Activated CD8-positive, alpha-beta memory T cell treated with anti-CD3 and anti-CD28 coated beads, Interleukin-2, amount 50 U/mL, for 24 hours (primary cell): ENCODE results near the gene ANAPC4.

Experiments used
- DNase-seq: peaks from one replicate; pipeline ENCODE4 v3.0.0-alpha.2; 2020; ENCODE audit errors: extremely low read depth

Gene ANAPC4

GRCh38 chr4:25437926-25438325, 60.9 kb downstream of the ANAPC4 start:
- DNase-seq: no peak

GRCh38 chr4:25439918-25440477, 62.9 kb downstream of the ANAPC4 start:
- DNase-seq: peak; percentile 4

- DNase-seq: no peak
These were observed 63.5 kb downstream of the ANAPC4 start for GRCh38 chr4:25440478-25441030.

GRCh38 chr4:25441519-25442117, 64.6 kb downstream of the ANAPC4 start:
- no peak for DNase-seq

- DNase-seq: no peak
These were observed 65.8 kb downstream of the ANAPC4 start for GRCh38 chr4:25442863-25443307.

GRCh38 chr4:25443851-25444250, 66.8 kb downstream of the ANAPC4 start:
- DNase-seq: no peak

- DNase-seq: no peak
These were observed 69.5 kb downstream of the ANAPC4 start for GRCh38 chr4:25446611-25447010.

- no peak for DNase-seq
These were observed 71.5 kb downstream of the ANAPC4 start for GRCh38 chr4:25448379-25449109.

- no peak for DNase-seq
These were observed 72.2 kb downstream of the ANAPC4 start for GRCh38 chr4:25449270-25449669.

- DNase-seq: no peak
These were observed 72.6 kb downstream of the ANAPC4 start for GRCh38 chr4:25449688-25450087.

- DNase-seq: no peak
These were observed 73.4 kb downstream of the ANAPC4 start for GRCh38 chr4:25450491-25450901.

- DNase-seq: no peak
These were observed 74.6 kb downstream of the ANAPC4 start for GRCh38 chr4:25451676-25452075.

- DNase-seq: no peak
These were observed 75.0 kb downstream of the ANAPC4 start for GRCh38 chr4:25452081-25452480.

- no peak for DNase-seq
These were observed 77.4 kb downstream of the ANAPC4 start for GRCh38 chr4:25454476-25454875.

GRCh38 chr4:25457053-25457715, 80.1 kb downstream of the ANAPC4 start:
- no peak for DNase-seq

GRCh38 chr4:25466966-25467697, 90.1 kb downstream of the ANAPC4 start:
- no peak for DNase-seq

GRCh38 chr4:25467843-25468242, 90.8 kb downstream of the ANAPC4 start:
- no peak for DNase-seq
